WTC11 (cell line): ENCODE data around the gene UBE2R2. TPM values are rescaled to one million over a fixed set of nuclear protein-coding genes. Genes with fewer than 3 reads are reported as not detected.
A peak's percentile ranks its signal among the peaks of the same experiment; 100 is the strongest.

ENCODE experiments used
- ATAC-seq: fragments of 200-7000 bp; cut with Tn5 transposase; 2 replicates; pipeline ENCODE4 v1.10.0; 2021; ENCODE audit warnings: mild to moderate bottlenecking, moderate library complexity
- CTCF ChIA-PET: fragments of 300-600 bp; sonication (Branson Sonifier 250); formaldehyde crosslinking; loops from one replicate; lab custom pipeline; 2021; ENCODE audit warnings: antibody characterized with exemption; lab: Charles Lee
- POLR2A ChIA-PET: fragments of 350-600 bp; sonication (Branson Sonifier 250); formaldehyde crosslinking; loops from one replicate; lab custom pipeline; 2021; ENCODE audit warnings: antibody characterized with exemption; lab: Charles Lee
- DNase-seq: peaks from one replicate; pipeline ENCODE4 v3.0.0; 2021; ENCODE audit warnings: low spot score
- H3K27ac Mint-ChIP-seq: 2 replicates; pipeline ENCODE4 v1.8.0; 2021; ENCODE audit warnings: mixed read lengths
- H3K27me3 Mint-ChIP-seq: 2 replicates; pipeline ENCODE4 v1.8.0; 2021; ENCODE audit warnings: low read depth, mild to moderate bottlenecking, moderate library complexity, mixed read lengths
- H3K36me3 Mint-ChIP-seq: 2 replicates; pipeline ENCODE4 v1.8.0; 2021; ENCODE audit warnings: mixed read lengths
- H3K4me1 Mint-ChIP-seq: 2 replicates; pipeline ENCODE4 v1.8.0; 2022; ENCODE audit warnings: mixed read lengths
- H3K4me3 Mint-ChIP-seq: 2 replicates; pipeline ENCODE4 v1.8.0; 2021; ENCODE audit warnings: mild to moderate bottlenecking, moderate library complexity, mixed read lengths
- H3K9me3 Mint-ChIP-seq: 2 replicates; pipeline ENCODE4 v1.8.0; 2021; ENCODE audit warnings: mixed read lengths
- CDX4 ChIP-seq: fragments of 250-450 bp; sonication (Bioruptor Pico); IDR thresholded peaks from 2 replicates; pipeline ENCODE4 v1.9.0; 2021; ENCODE audit warnings: moderate library complexity, mild to moderate bottlenecking, inconsistent platforms, borderline replicate concordance
- ELF4 ChIP-seq: sonication (generic); formaldehyde crosslinking; IDR thresholded peaks from 2 replicates; pipeline ENCODE4 v1.8.1; 2022; ENCODE audit warnings: low read depth, mild to moderate bottlenecking, moderate library complexity, missing genetic modification reagents
- HMGA2 ChIP-seq: fragments of 250-450 bp; sonication (Bioruptor Pico); IDR thresholded peaks from 2 replicates; pipeline ENCODE4 v1.4.0; 2021; ENCODE audit warnings: mild to moderate bottlenecking, moderate library complexity
- IRF1 ChIP-seq: sonication (generic); formaldehyde crosslinking; IDR thresholded peaks from 2 replicates; pipeline ENCODE4 v1.8.0; 2023; ENCODE audit warnings: missing genetic modification reagents
- NR3C1 ChIP-seq: sonication (generic); formaldehyde crosslinking; conservative IDR thresholded peaks from 2 replicates; pipeline ENCODE4 v1.8.1; 2023; ENCODE audit warnings: low read depth, mild to moderate bottlenecking, missing genetic modification reagents
- PREB ChIP-seq: sonication (generic); formaldehyde crosslinking; IDR thresholded peaks from 2 replicates; pipeline ENCODE4 v1.8.1; 2022; ENCODE audit warnings: mild to moderate bottlenecking, missing genetic modification reagents, moderate library complexity, borderline replicate concordance
- SMAD3 ChIP-seq: sonication (generic); formaldehyde crosslinking; IDR thresholded peaks from 2 replicates; pipeline ENCODE4 v1.8.0; 2022; ENCODE audit warnings: missing genetic modification reagents, mild to moderate bottlenecking, borderline replicate concordance
- TCF7 ChIP-seq: sonication (generic); formaldehyde crosslinking; IDR thresholded peaks from 2 replicates; pipeline ENCODE4 v1.8.0; 2022; ENCODE audit warnings: mild to moderate bottlenecking, low read depth, missing genetic modification reagents, moderate library complexity
- USF2 ChIP-seq: sonication (generic); formaldehyde crosslinking; IDR thresholded peaks from 2 replicates; pipeline ENCODE4 v1.8.1; 2023; ENCODE audit warnings: mild to moderate bottlenecking, missing genetic modification reagents, moderate library complexity
- ZBTB21 ChIP-seq: sonication (generic); formaldehyde crosslinking; IDR thresholded peaks from 2 replicates; pipeline ENCODE4 v1.8.1; 2023; ENCODE audit warnings: mild to moderate bottlenecking, missing genetic modification reagents, borderline replicate concordance
- ZNF138 ChIP-seq: sonication (generic); formaldehyde crosslinking; conservative IDR thresholded peaks from 2 replicates; pipeline ENCODE4 v1.8.1; 2022; ENCODE audit warnings: mild to moderate bottlenecking, moderate library complexity, missing genetic modification reagents
- ZNF396 ChIP-seq: fragments of 250-450 bp; sonication (Bioruptor Pico); IDR thresholded peaks from 2 replicates; pipeline ENCODE4 v1.8.0; 2021; ENCODE audit warnings: mild to moderate bottlenecking, moderate library complexity, borderline replicate concordance
- total RNA-seq: library from RNA; stranded (reverse); gene quantifications from 3 replicates; pipeline ENCODE4 v1.2.3, GENCODE V29; 2021
- TF ChIP-seq, protein P1 (sequence below): sonication (generic); formaldehyde crosslinking; IDR thresholded peaks from 2 replicates; pipeline ENCODE4 v1.8.0; 2022; ENCODE audit warnings: missing genetic modification reagents
- TF ChIP-seq, protein P2 (sequence below): sonication (generic); formaldehyde crosslinking; IDR thresholded peaks from 2 replicates; pipeline ENCODE4 v1.8.1; 2023; ENCODE audit warnings: mild to moderate bottlenecking, moderate library complexity, missing genetic modification reagents
- TF ChIP-seq, protein P3 (sequence below): sonication (generic); formaldehyde crosslinking; IDR thresholded peaks from 2 replicates; pipeline ENCODE4 v1.8.0; 2022; ENCODE audit warnings: mild to moderate bottlenecking, missing genetic modification reagents

The UBE2R2 gene
- total RNA-seq, 1 experiment from 2014 or later = 45.0 TPM

DNA sequence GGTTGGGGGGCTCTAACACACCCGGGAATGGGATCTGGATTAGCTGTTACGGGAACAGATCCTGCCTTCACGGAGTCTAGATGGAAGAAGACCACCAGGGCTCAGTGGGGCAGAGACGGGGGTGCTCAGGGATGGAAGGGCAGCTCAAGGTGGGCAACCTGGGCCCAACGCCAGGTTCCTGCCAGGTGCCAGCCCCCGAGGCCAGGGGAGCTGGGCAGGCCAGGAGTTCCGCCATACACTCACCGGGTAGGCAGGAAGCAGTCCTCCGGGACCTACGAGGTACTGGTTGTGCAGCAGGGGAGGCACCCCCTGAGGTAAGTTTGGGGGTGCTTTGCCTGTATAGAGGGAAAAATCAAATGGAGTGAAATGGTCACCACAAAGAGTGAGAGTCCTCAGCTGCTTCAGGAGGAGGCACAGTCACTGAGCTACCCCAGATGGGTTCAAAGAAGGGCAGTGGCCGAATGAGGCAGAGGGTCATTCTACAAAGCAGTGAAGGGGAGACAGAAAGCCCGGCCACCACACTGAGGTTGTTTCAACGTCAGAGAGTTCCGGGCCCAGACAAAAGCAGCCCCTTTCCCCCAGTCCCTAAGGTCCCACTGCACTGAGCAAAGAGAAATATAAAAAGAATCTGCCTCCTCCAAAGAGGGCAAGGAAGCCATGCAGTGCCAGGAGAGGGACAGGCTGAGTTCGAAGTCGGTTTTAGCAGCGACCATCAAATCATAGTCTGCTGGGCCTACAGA lies 110.0 kb downstream of the UBE2R2 start (continued):
- TF ChIP-seq ZNF396 = no peak
- TF ChIP-seq NR3C1 (CRISPR knock-in tag) = no peak
- TF ChIP-seq ELF4 (CRISPR knock-in tag) = no peak
- no peak for TF ChIP-seq CDX4
- no peak for TF ChIP-seq USF2 (CRISPR knock-in tag)

- DNase-seq (no peak), ATAC-seq (no peak)
- TF ChIP-seq, protein P1, sequence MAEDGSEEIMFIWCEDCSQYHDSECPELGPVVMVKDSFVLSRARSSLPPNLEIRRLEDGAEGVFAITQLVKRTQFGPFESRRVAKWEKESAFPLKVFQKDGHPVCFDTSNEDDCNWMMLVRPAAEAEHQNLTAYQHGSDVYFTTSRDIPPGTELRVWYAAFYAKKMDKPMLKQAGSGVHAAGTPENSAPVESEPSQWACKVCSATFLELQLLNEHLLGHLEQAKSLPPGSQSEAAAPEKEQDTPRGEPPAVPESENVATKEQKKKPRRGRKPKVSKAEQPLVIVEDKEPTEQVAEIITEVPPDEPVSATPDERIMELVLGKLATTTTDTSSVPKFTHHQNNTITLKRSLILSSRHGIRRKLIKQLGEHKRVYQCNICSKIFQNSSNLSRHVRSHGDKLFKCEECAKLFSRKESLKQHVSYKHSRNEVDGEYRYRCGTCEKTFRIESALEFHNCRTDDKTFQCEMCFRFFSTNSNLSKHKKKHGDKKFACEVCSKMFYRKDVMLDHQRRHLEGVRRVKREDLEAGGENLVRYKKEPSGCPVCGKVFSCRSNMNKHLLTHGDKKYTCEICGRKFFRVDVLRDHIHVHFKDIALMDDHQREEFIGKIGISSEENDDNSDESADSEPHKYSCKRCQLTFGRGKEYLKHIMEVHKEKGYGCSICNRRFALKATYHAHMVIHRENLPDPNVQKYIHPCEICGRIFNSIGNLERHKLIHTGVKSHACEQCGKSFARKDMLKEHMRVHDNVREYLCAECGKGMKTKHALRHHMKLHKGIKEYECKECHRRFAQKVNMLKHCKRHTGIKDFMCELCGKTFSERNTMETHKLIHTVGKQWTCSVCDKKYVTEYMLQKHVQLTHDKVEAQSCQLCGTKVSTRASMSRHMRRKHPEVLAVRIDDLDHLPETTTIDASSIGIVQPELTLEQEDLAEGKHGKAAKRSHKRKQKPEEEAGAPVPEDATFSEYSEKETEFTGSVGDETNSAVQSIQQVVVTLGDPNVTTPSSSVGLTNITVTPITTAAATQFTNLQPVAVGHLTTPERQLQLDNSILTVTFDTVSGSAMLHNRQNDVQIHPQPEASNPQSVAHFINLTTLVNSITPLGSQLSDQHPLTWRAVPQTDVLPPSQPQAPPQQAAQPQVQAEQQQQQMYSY = 0 out of 2 replicates have a peak, but pooled peaks have one; percentile 20
- no peak for TF ChIP-seq HMGA2 (CRISPR knock-in tag)
- H3K4me1 Mint-ChIP-seq = no peaks in the 10 kb centered on the region
- H3K36me3 Mint-ChIP-seq = peaks cover 60% of the 10 kb centered on the region
- POLR2A ChIA-PET = no interaction called here
- H3K4me3 Mint-ChIP-seq = no peak overlapping the region
- no peak overlapping the region for H3K27ac Mint-ChIP-seq
- CTCF ChIA-PET = interaction anchor here (0.6 kb wide), 1 partner anchor 127 kb away, joined by 3 read pairs; no protein-coding TSS in a partner anchor
- no peaks in the 10 kb centered on the region for H3K27me3 Mint-ChIP-seq
- H3K9me3 Mint-ChIP-seq = no peaks in the 10 kb centered on the region
Observed at GRCh38 chr9:33927694-33928093, 110.7 kb downstream of the UBE2R2 start.

- Mint-ChIP-seq H3K9me3 (no peaks in the 10 kb centered on the region), H3K4me3 (no peak overlapping the region), H3K36me3 (peaks cover 80% of the 10 kb centered on the region), H3K4me1 (peaks cover 22% of the 10 kb centered on the region), H3K27ac (no peak overlapping the region; the same call in 1 of the 2 replicates), H3K27me3 (no peaks in the 10 kb centered on the region)
- TF ChIP-seq CDX4 = no peak
- TF ChIP-seq USF2 (CRISPR knock-in tag) = no peak
- TF ChIP-seq SMAD3 (CRISPR knock-in tag) = no peak
- TF ChIP-seq PREB = no peak
- no peak for TF ChIP-seq TCF7 (CRISPR knock-in tag)
- TF ChIP-seq ZNF138 (CRISPR knock-in tag) = no peak
- no peak for TF ChIP-seq ZNF396
- no peak for TF ChIP-seq ZBTB21 (CRISPR knock-in tag)
- TF ChIP-seq, protein P2, sequence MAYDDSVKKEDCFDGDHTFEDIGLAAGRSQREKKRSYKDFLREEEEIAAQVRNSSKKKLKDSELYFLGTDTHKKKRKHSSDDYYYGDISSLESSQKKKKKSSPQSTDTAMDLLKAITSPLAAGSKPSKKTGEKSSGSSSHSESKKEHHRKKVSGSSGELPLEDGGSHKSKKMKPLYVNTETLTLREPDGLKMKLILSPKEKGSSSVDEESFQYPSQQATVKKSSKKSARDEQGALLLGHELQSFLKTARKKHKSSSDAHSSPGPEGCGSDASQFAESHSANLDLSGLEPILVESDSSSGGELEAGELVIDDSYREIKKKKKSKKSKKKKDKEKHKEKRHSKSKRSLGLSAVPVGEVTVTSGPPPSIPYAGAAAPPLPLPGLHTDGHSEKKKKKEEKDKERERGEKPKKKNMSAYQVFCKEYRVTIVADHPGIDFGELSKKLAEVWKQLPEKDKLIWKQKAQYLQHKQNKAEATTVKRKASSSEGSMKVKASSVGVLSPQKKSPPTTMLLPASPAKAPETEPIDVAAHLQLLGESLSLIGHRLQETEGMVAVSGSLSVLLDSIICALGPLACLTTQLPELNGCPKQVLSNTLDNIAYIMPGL (CRISPR knock-in tag) = no peak
- no peak for TF ChIP-seq IRF1 (CRISPR knock-in tag)
- TF ChIP-seq, protein P3, sequence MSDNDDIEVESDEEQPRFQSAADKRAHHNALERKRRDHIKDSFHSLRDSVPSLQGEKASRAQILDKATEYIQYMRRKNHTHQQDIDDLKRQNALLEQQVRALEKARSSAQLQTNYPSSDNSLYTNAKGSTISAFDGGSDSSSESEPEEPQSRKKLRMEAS (CRISPR knock-in tag) = no peak
- DNase-seq (no peak), ATAC-seq (no peak)
- POLR2A ChIA-PET = no interaction called here
- CTCF ChIA-PET = no interaction called here
Observed at GRCh38 chr9:33931326-33931725, 114.4 kb downstream of the UBE2R2 start.
